H1 (cell line): ENCODE data around the gene IFNL4. TPM values are rescaled to one million over a fixed set of nuclear protein-coding genes. Genes with fewer than 3 reads are reported as not detected.

Experiments used
- CTCF ChIA-PET: fragments of 300-600 bp; sonication (Branson Sonifier 250); formaldehyde crosslinking; loops from one replicate; lab custom pipeline; 2021; ENCODE audit not compliant: partially characterized antibody; lab: Charles Lee
- POLR2A ChIA-PET: fragments of 300-600 bp; sonication (Branson Sonifier 250); formaldehyde crosslinking; loops from one replicate; lab custom pipeline; 2021; ENCODE audit warnings: inconsistent platforms; ENCODE audit not compliant: partially characterized antibody; lab: Charles Lee
- DNase-seq, 2 experiments: peaks; one replicate each; pipeline versions ENCODE4 v3.0.0 to v3.0.0-alpha.2; 2010 to 2022; ENCODE audit warnings: low spot score in 2 of 2, low read depth in 1 of 2, mixed read lengths in 1 of 2
- FAIRE-seq: peaks from 2 replicates; lab custom pipeline; 2011; peaks lifted over from hg19 to GRCh38; lab: Jason Lieb, UNC
- H2AFZ ChIP-seq: 2 replicates; pipeline ENCODE4 v1.8.1; 2012; ENCODE audit warnings: low read length, inconsistent platforms
- H2AK5ac ChIP-seq: 2 replicates; pipeline ENCODE4 v1.6.1; 2013; ENCODE audit warnings: low read depth, low read length
- H2BK120ac ChIP-seq: replicated peaks from 2 replicates; pipeline ENCODE3; 2013; ENCODE audit warnings: low read depth, low read length, inconsistent platforms
- H2BK12ac ChIP-seq: 2 replicates; pipeline ENCODE4 v1.6.1; 2013; ENCODE audit warnings: low read depth, low read length
- H2BK15ac ChIP-seq: 2 replicates; pipeline ENCODE4 v1.6.1; 2013; ENCODE audit warnings: low read length
- H2BK20ac ChIP-seq: 2 replicates; pipeline ENCODE4 v1.6.1; 2013; ENCODE audit warnings: low read length
- H2BK5ac ChIP-seq: 2 replicates; pipeline ENCODE4 v1.6.1; 2013; ENCODE audit warnings: low read depth, low read length
- H3K14ac ChIP-seq: 2 replicates; pipeline ENCODE4 v1.6.1; 2013; ENCODE audit warnings: inconsistent platforms; ENCODE audit not compliant: insufficient read length
- H3K18ac ChIP-seq: 2 replicates; pipeline ENCODE4 v1.6.1; 2013; ENCODE audit warnings: low read length; ENCODE audit errors: extremely low read depth
- H3K23ac ChIP-seq: 2 replicates; pipeline ENCODE4 v1.6.1; 2013; ENCODE audit warnings: inconsistent platforms; ENCODE audit not compliant: insufficient read length
- H3K23me2 ChIP-seq: 2 replicates; pipeline ENCODE4 v1.6.1; 2013; ENCODE audit warnings: low read depth, low read length
- H3K27ac ChIP-seq: 2 replicates; pipeline ENCODE4 v1.6.1; 2011; ENCODE audit warnings: low read depth, low read length, inconsistent platforms
- H3K27me3 ChIP-seq, 4 experiments: replicated peaks in 1 of 4; 1 replicate in 1 of 4; 2 replicates in 3 of 4; pipeline versions ENCODE4 v1.6.1 to v1.8.1; 2011 to 2013; ENCODE audit warnings: low read length in 3 of 4, mild to moderate bottlenecking in 3 of 4, inconsistent platforms in 2 of 4, mixed read lengths in 2 of 4, moderate library complexity in 1 of 4; ENCODE audit not compliant: control insufficient read depth in 3 of 4, insufficient read depth in 3 of 4; ENCODE audit errors: extremely low read depth in 1 of 4
- H3K36me3 ChIP-seq, 4 experiments: 2 replicates each; pipeline versions ENCODE4 v1.6.1 to v1.8.1; 2011 to 2013; ENCODE audit warnings: mild to moderate bottlenecking in 4 of 4, low read length in 3 of 4, moderate library complexity in 2 of 4, control low read depth in 1 of 4, inconsistent platforms in 1 of 4; ENCODE audit not compliant: insufficient read depth in 4 of 4, control insufficient read depth in 2 of 4
- H3K4ac ChIP-seq: replicated peaks from 2 replicates; pipeline ENCODE3; 2013; ENCODE audit warnings: low read length, low read depth, mixed read lengths, inconsistent platforms; ENCODE audit not compliant: insufficient read length
- H3K4me1 ChIP-seq, 4 experiments: replicated peaks in 1 of 4; 1 replicate in 1 of 4; 2 replicates in 3 of 4; pipeline versions ENCODE4 v1.6.1 to v1.8.1; 2011 to 2013; ENCODE audit warnings: low read length in 3 of 4, inconsistent platforms in 2 of 4, mixed read lengths in 1 of 4; ENCODE audit not compliant: insufficient read depth in 4 of 4, control insufficient read depth in 3 of 4
- H3K4me2 ChIP-seq, 2 experiments: 2 replicates each; pipeline versions ENCODE4 v1.6.1 to v1.8.1; 2011 to 2013; ENCODE audit warnings: low read depth in 2 of 2, low read length in 2 of 2, control low read depth in 1 of 2, inconsistent platforms in 1 of 2, mild to moderate bottlenecking in 1 of 2; ENCODE audit not compliant: insufficient read depth in 1 of 2
- H3K4me3 ChIP-seq, 4 experiments: fragments of 200-600, 300-600 bp in 1 of 4; sonication (generic), shearing (Covaris generic), sonication (Bioruptor Twin) in 1 of 4; 2 replicates each; pipeline versions ENCODE4 v1.5.1 to v1.8.1; 2011 to 2016; ENCODE audit warnings: low read length in 4 of 4, low read depth in 3 of 4, control low read depth in 2 of 4, inconsistent platforms in 2 of 4, mild to moderate bottlenecking in 2 of 4, mixed read lengths in 1 of 4, moderate library complexity in 1 of 4; ENCODE audit not compliant: insufficient read depth in 2 of 4; ENCODE audit errors: extremely low read depth in 1 of 4
- H3K56ac ChIP-seq: replicated peaks from 2 replicates; pipeline ENCODE3; 2013; ENCODE audit warnings: low read depth, mild to moderate bottlenecking, mixed read lengths, low read length, inconsistent platforms; ENCODE audit not compliant: insufficient read length
- H3K79me1 ChIP-seq: 2 replicates; pipeline ENCODE4 v1.6.1; 2013; ENCODE audit warnings: low read depth, low read length, control low read depth
- H3K79me2 ChIP-seq, 2 experiments: 2 replicates each; pipeline versions ENCODE4 v1.6.1 to v1.8.1; 2012 to 2013; ENCODE audit warnings: low read length in 2 of 2, mild to moderate bottlenecking in 2 of 2, inconsistent platforms in 1 of 2; ENCODE audit not compliant: insufficient read depth in 2 of 2, control insufficient read depth in 1 of 2
- H3K9ac ChIP-seq, 4 experiments: replicated peaks in 1 of 4; 1 replicate in 1 of 4; 2 replicates in 3 of 4; pipeline versions ENCODE4 v1.6.1 to v1.8.1; 2011 to 2013; ENCODE audit warnings: low read depth in 3 of 4, low read length in 3 of 4, control low read depth in 2 of 4, mild to moderate bottlenecking in 2 of 4, moderate library complexity in 2 of 4, inconsistent platforms in 1 of 4; ENCODE audit errors: extremely low read depth in 1 of 4
- H3K9me3 ChIP-seq, 2 experiments: 2 replicates each; pipeline versions ENCODE4 v1.6.1 to v1.8.1; 2012 to 2013; ENCODE audit warnings: mild to moderate bottlenecking in 2 of 2, moderate library complexity in 2 of 2, control low read depth in 1 of 2, inconsistent platforms in 1 of 2, low read depth in 1 of 2, low read length in 1 of 2, mixed read lengths in 1 of 2; ENCODE audit not compliant: insufficient read depth in 2 of 2
- H4K20me1 ChIP-seq, 2 experiments: replicated peaks in 1 of 2; 2 replicates each; pipeline versions ENCODE3 to v1.8.1; 2011 to 2013; ENCODE audit warnings: inconsistent platforms in 2 of 2, low read length in 2 of 2, mild to moderate bottlenecking in 1 of 2; ENCODE audit not compliant: insufficient read depth in 2 of 2, control insufficient read depth in 1 of 2
- H4K5ac ChIP-seq: 2 replicates; pipeline ENCODE4 v1.6.1; 2013; ENCODE audit warnings: low read length, low read depth, mixed read lengths, inconsistent platforms; ENCODE audit not compliant: insufficient read length
- H4K8ac ChIP-seq: 2 replicates; pipeline ENCODE4 v1.8.0; 2013; ENCODE audit warnings: mild to moderate bottlenecking, moderate library complexity, low read length, inconsistent platforms; ENCODE audit not compliant: insufficient read depth; ENCODE audit errors: extremely low read depth
- H4K91ac ChIP-seq: replicated peaks from 2 replicates; pipeline ENCODE3; 2013; ENCODE audit warnings: low read length, mixed read lengths, inconsistent platforms; ENCODE audit not compliant: insufficient read length
- ATF3 ChIP-seq: IDR thresholded peaks from 2 replicates; pipeline ENCODE4 v1.6.1; 2011; ENCODE audit warnings: low read depth, mild to moderate bottlenecking, low read length; ENCODE audit not compliant: insufficient read depth
- CEBPB ChIP-seq: IDR thresholded peaks from 2 replicates; pipeline ENCODE4 v1.6.1; 2012; ENCODE audit warnings: low read depth, low read length
- CTBP2 ChIP-seq: IDR thresholded peaks from 2 replicates; pipeline ENCODE4 v1.7.0; 2011; ENCODE audit warnings: borderline replicate concordance, mild to moderate bottlenecking, moderate library complexity, mixed read lengths, low read length; ENCODE audit not compliant: insufficient read depth, insufficient read length
- HDAC2 ChIP-seq, 2 experiments: fragments of 300-600 bp in 1 of 2; sonication (generic) in 1 of 2; IDR thresholded peaks; 2 replicates each; pipeline ENCODE4 v1.6.1; 2011 to 2012; ENCODE audit warnings: low read depth in 2 of 2, low read length in 2 of 2, mild to moderate bottlenecking in 2 of 2, moderate library complexity in 2 of 2, borderline replicate concordance in 1 of 2, inconsistent platforms in 1 of 2
- POLR2AphosphoS5 ChIP-seq: IDR thresholded peaks from 2 replicates; pipeline ENCODE4 v1.6.1; 2011; ENCODE audit warnings: low read depth, low read length
- WGBS, 2 experiments: shearing (Covaris generic) in 1 of 2; methylation state at CpG; one replicate each; pipeline versions ENCODE4 v1.1.6 to v1.1.7; 2013 to 2015; ENCODE audit warnings: low lambda C conversion rate in 2 of 2, mixed read lengths in 2 of 2, inconsistent platforms in 1 of 2, low coverage in 1 of 2, missing lambda C conversion rate in 1 of 2; ENCODE audit not compliant: insufficient replicate concordance in 2 of 2, insufficient coverage in 1 of 2, insufficient read length in 1 of 2; ENCODE audit errors: extremely low coverage in 1 of 2, missing lambda C conversion rate in 1 of 2; 5-methylcytosine and 5-hydroxymethylcytosine counted together
- polyA plus RNA-seq, 7 experiments: library from polyadenylated mRNA; depleted of rRNA in 3 of 7; stranded (reverse) in 5 of 7; unstranded in 2 of 7; fragments of >200 nt in 5 of 7; fragments of 200-250 nt in 2 of 7; gene quantifications; 1 replicate in 5 of 7; 2 replicates in 1 of 7; 4 replicates in 1 of 7; pipeline versions ENCODE4 v1.2.1 to v1.2.3, GENCODE V29; 2011 to 2013; ENCODE audit warnings: missing spikeins in 2 of 7, mixed read lengths in 2 of 7
- total RNA-seq: library from RNA; stranded (reverse); fragmentation: NEBNext Ultra II Directional; extraction: Animal tissue kit (Norgen Biotek cat#: 25700); gene quantifications from 2 replicates; pipeline ENCODE4 v1.2.1, GENCODE V29; 2021

The IFNL4 gene
- total and polyA plus RNA-seq, 2 of the 8 experiments (the other 6 are each of a cell fraction or from before 2014, with no cell fraction given): not detected

GRCh38 chr19:39254531-39255345, 6.1 kb upstream of the IFNL4 start:
- Histone ChIP-seq H3K4me1 (no peaks in the 10 kb centered on the region), H2BK5ac (no peak overlapping the region), H3K23ac (no peak overlapping the region), H3K4me2 (no peak overlapping the region), H2BK12ac (no peak overlapping the region), H3K14ac (no peak overlapping the region), H4K5ac (no peak overlapping the region), H2AFZ (no peak overlapping the region), H4K20me1 (no peaks in the 10 kb centered on the region), H3K18ac (no peak overlapping the region), H3K9me3 (0 out of 4 replicates have a peak, but pooled peaks cover 0 to 3% of the 10 kb centered on the region in 2 experiments), H2BK120ac (no peak overlapping the region), H3K27ac (no peak overlapping the region), H3K56ac (no peak overlapping the region), H3K79me1 (no peaks in the 10 kb centered on the region), H2BK15ac (no peak overlapping the region), H3K36me3 (no peaks in the 10 kb centered on the region), H3K79me2 (no peaks in the 10 kb centered on the region)
- CTCF ChIA-PET: interaction anchor here (1.6 kb wide), 1 partner anchor 92 kb away, joined by 6 read pairs; no protein-coding TSS in a partner anchor
- no peak for FAIRE-seq
- TF ChIP-seq HDAC2 (IDR thresholded peaks at IDR 0.05; ENCODE audit: borderline replicate concordance in 1 of 2, low read depth in 2 of 2, low read length in 2 of 2) (no peak), ATF3 (no peak), CTBP2 (no peak), POLR2AphosphoS5 (no peak), CEBPB (no peak)
- TF ChIP-seq, all 59 proteins: peak for 0
- Histone ChIP-seq H3K4me3 (no peak overlapping the region), H4K91ac (no peak overlapping the region), H3K4ac (no peak overlapping the region), H4K8ac (0 out of 2 replicates have a peak overlapping the region, but pooled peaks have one; percentile 28), H2BK20ac (no peak overlapping the region), H3K9ac (no peak overlapping the region), H3K27me3 (peaks cover 0 to 13% (median 6%) of the 10 kb centered on the region in 4 experiments; a peak in 6 of 7 replicates), H2AK5ac (no peak overlapping the region), H3K23me2 (no peaks in the 10 kb centered on the region)
- DNase-seq: no peak
- POLR2A ChIA-PET: interaction anchor here (0.9 kb wide), 1 partner anchor 120 kb away, joined by 3 read pairs; no protein-coding TSS in a partner anchor
- 91% methylated on average over 25 of the region's 29 CpGs; no CpG with 5 or more reads in 1 of the 2 experiments for WGBS, 2 experiments
